Esophagus squamous epithelium (tissue), 5 donors: Measurements from ENCODE around the gene CA5A. TPM values are rescaled to one million over a fixed set of nuclear protein-coding genes. Genes with fewer than 3 reads are reported as not detected.
"Not testable (repeated sequence)": the region's sequence is repeated elsewhere in the genome, so short reads cannot be mapped to it uniquely, and the experiment has no call there.

Source experiments
- DNase-seq: peaks from one replicate; lab custom pipeline; 2025; lab: John Stamatoyannopoulos, UW
- H3K27ac ChIP-seq, 4 donors: fragments of 200-600 bp; sonication (generic); one replicate each; pipeline ENCODE4 v1.5.1; 2016 to 2019; ENCODE audit warnings: mild to moderate bottlenecking in 1 of 4
- H3K27me3 ChIP-seq, 4 donors: fragments of 200-600 bp; sonication (generic); 1 replicate in 3 of 4; 2 replicates in 1 of 4; pipeline versions ENCODE4 v1.5.1 to v1.6.0; 2017 to 2021; ENCODE audit warnings: antibody characterized with exemption in 1 of 4
- H3K36me3 ChIP-seq, 3 donors: fragments of 200-600 bp; sonication (generic); one replicate each; pipeline ENCODE4 v1.5.1; 2016 to 2019
- H3K4me1 ChIP-seq, 3 donors: fragments of 200-600 bp; sonication (generic); one replicate each; pipeline ENCODE4 v1.5.1; 2017 to 2019
- H3K4me3 ChIP-seq, 4 donors: fragments of 200-600 bp; sonication (generic); 1 replicate in 3 of 4; 2 replicates in 1 of 4; pipeline ENCODE4 v1.5.1; 2016 to 2019; ENCODE audit warnings: mild to moderate bottlenecking in 2 of 4, moderate library complexity in 1 of 4
- H3K9me3 ChIP-seq, 3 donors: fragments of 200-600 bp; sonication (generic); one replicate each; pipeline ENCODE4 v1.5.1; 2016 to 2019
- CTCF ChIP-seq, 6 experiments: fragments of 450-650 bp in 4 of 6; fragments of 200-600 bp in 2 of 6; sonication (generic) in 2 of 6; IDR thresholded peaks; one replicate each; pipeline ENCODE4 v1.5.1; 2016 to 2019; ENCODE audit warnings: antibody characterized with exemption in 6 of 6, mild to moderate bottlenecking in 4 of 6, moderate library complexity in 4 of 6
- POLR2A ChIP-seq, 4 donors: fragments of 450-650 bp; IDR thresholded peaks; one replicate each; pipeline ENCODE4 v1.6.1; 2017; ENCODE audit warnings: antibody characterized with exemption in 4 of 4, mild to moderate bottlenecking in 4 of 4, moderate library complexity in 3 of 4
- whole genome bisulfite sequencing, 2 donors: methylation state at CpG; one replicate each; pipeline ENCODE4 v1.1.5; 2018; 5-methylcytosine and 5-hydroxymethylcytosine counted together
- intact Hi-C: fragments of 100-400 bp; cut with DNase I; formaldehyde crosslinking; loops from one replicate; pipeline ENCODE4 v1.15.0; 2022
- total RNA-seq, 4 donors: library from RNA; depleted of rRNA; stranded (reverse); fragments of >200 nt; gene quantifications; one replicate each; pipeline ENCODE4 v1.1.0, GENCODE V29; 2016
- donor health status: DM: yes; HTN: yes; CAD: no.

The CA5A gene
- total RNA-seq, 4 donors from 2014 or later, result not detected

GRCh38 chr16:87942680-87943079 lies 6.4 kb upstream of the CA5A start:
- intact Hi-C loops, result no loop called here

GRCh38 chr16:87939562-87940423 lies 3.5 kb upstream of the CA5A start:
- Histone ChIP-seq H3K9me3 (no peaks in the 10 kb centered on the region), H3K27ac (no peak overlapping the region), H3K27me3 (no peaks in the 10 kb centered on the region), H3K36me3 (no peaks in the 10 kb centered on the region), H3K4me1 (peaks cover 0 to under 1% (median 0%) of the 10 kb centered on the region in 3 donors), H3K4me3 (no peak overlapping the region)
- 85 to 88% methylated on average over 11 to 12 of the region's 13 CpGs for WGBS, 2 donors
- TF ChIP-seq CTCF (IDR thresholded peaks at IDR 0.05) (no peak), POLR2A (IDR thresholded peaks at IDR 0.05) (no peak)
- no peak for DNase-seq
- intact Hi-C loops, result no loop called here

More at GRCh38 chr16:87942680-87943079, 6.4 kb upstream of the CA5A start:
- Histone ChIP-seq H3K27me3 (no peaks in the 10 kb centered on the region), H3K36me3 (no peaks in the 10 kb centered on the region), H3K4me3 (no peak overlapping the region), H3K4me1 (peaks cover 0 to 17% (median 5%) of the 10 kb centered on the region in 3 donors), H3K9me3 (no peaks in the 10 kb centered on the region), H3K27ac (no peak overlapping the region)
- TF ChIP-seq CTCF (IDR thresholded peaks at IDR 0.05) (no peak), POLR2A (IDR thresholded peaks at IDR 0.05) (no peak)
- WGBS, 2 donors, result 68 to 77% methylated on average over 5 of the region's 5 CpGs
- no peak for DNase-seq

GRCh38 chr16:87938412-87938949 lies 2.2 kb upstream of the CA5A start:
- no peak overlapping the region for H3K27ac ChIP-seq
- no peak for TF ChIP-seq CTCF (IDR thresholded peaks at IDR 0.05)
- TF ChIP-seq POLR2A (IDR thresholded peaks at IDR 0.05), result no peak
- intact Hi-C loops, result no loop called here
- H3K4me1 ChIP-seq, result no peaks in the 10 kb centered on the region
- WGBS, 2 donors, result 96 to 98% methylated on average over 3 to 4 of the region's 4 CpGs
- no peaks in the 10 kb centered on the region for H3K27me3 ChIP-seq
- no peak for DNase-seq
- no peaks in the 10 kb centered on the region for H3K9me3 ChIP-seq
- no peak overlapping the region for H3K4me3 ChIP-seq
- H3K36me3 ChIP-seq, result no peaks in the 10 kb centered on the region

GRCh38 chr16:87937231-87937542 lies 858 bp upstream of the CA5A start:
- H3K27ac ChIP-seq, DNase-seq, H3K4me1 ChIP-seq, H3K4me3 ChIP-seq, H3K36me3 ChIP-seq, intact Hi-C loops, H3K9me3 ChIP-seq: not testable (repeated sequence)
- 61 to 81% methylated on average over 7 of the region's 7 CpGs for WGBS, 2 donors
- H3K27me3 ChIP-seq, result peaks cover 0 to 11% (median 0%) of the 10 kb centered on the region in 4 donors

GRCh38 chr16:87936016-87936374 lies 334 bp downstream of the CA5A start:
- WGBS, 2 donors, result 84 to 86% methylated on average over 14 of the region's 14 CpGs
- H3K27ac ChIP-seq, H3K4me1 ChIP-seq, H3K9me3 ChIP-seq, DNase-seq, H3K4me3 ChIP-seq, intact Hi-C loops, H3K36me3 ChIP-seq: not testable (repeated sequence)
- H3K27me3 ChIP-seq, result peaks cover 0 to 22% (median 0%) of the 10 kb centered on the region in 4 donors

- intact Hi-C loops, H3K9me3 ChIP-seq, H3K4me1 ChIP-seq, DNase-seq, H3K27ac ChIP-seq, H3K4me3 ChIP-seq, H3K36me3 ChIP-seq: not testable (repeated sequence)
- peaks cover 0 to 31% (median 0%) of the 10 kb centered on the region in 4 donors for H3K27me3 ChIP-seq
- WGBS, 2 donors, result 81 to 82% methylated on average over 15 to 17 of the region's 19 CpGs
These were observed 1.4 kb downstream of the CA5A start for GRCh38 chr16:87934752-87935425.
